HepG2 (cell line): ENCODE measurements around the gene SULT2A1. TPM values are rescaled to one million over a fixed set of nuclear protein-coding genes. Genes with fewer than 3 reads are reported as not detected.

Experiments
- FOXP1 ChIP-seq, 2 experiments: fragments of 450-650 bp in 1 of 2; IDR thresholded peaks; 2 replicates each; pipeline ENCODE4 v1.6.1; 2017 to 2018; ENCODE audit warnings: antibody characterized with exemption in 1 of 2
- MAZ ChIP-seq, 2 experiments: sonication (generic) in 1 of 2; formaldehyde crosslinking in 1 of 2; IDR thresholded peaks; 2 replicates each; pipeline versions ENCODE4 v1.5.0 to v1.6.1; 2012 to 2020; ENCODE audit warnings: low read depth in 2 of 2, mild to moderate bottlenecking in 2 of 2, borderline replicate concordance in 1 of 2, improper control_type of control experiment in 1 of 2, low read length in 1 of 2, missing genetic modification reagents in 1 of 2, moderate library complexity in 1 of 2
- MXI1 ChIP-seq: IDR thresholded peaks from 3 replicates; pipeline ENCODE4 v1.6.1; 2012; ENCODE audit warnings: low read depth, low read length, inconsistent platforms, borderline replicate concordance
- REPIN1 ChIP-seq: sonication (generic); formaldehyde crosslinking; IDR thresholded peaks from 2 replicates; pipeline ENCODE4 v1.8.0; 2022; ENCODE audit warnings: missing genetic modification reagents, low read depth, mild to moderate bottlenecking, borderline replicate concordance
- ZNF232 ChIP-seq: sonication (generic); formaldehyde crosslinking; IDR thresholded peaks from 2 replicates; pipeline ENCODE4 v1.4.0; 2020; ENCODE audit warnings: missing genetic modification reagents, borderline replicate concordance
- ZNF337 ChIP-seq: sonication (generic); formaldehyde crosslinking; IDR thresholded peaks from 2 replicates; pipeline ENCODE4 v1.5.1; 2020; ENCODE audit warnings: missing genetic modification reagents, low read depth, mild to moderate bottlenecking, borderline replicate concordance
- ZNF672 ChIP-seq: sonication (generic); formaldehyde crosslinking; IDR thresholded peaks from 2 replicates; pipeline ENCODE4 v1.8.1; 2022; ENCODE audit warnings: missing genetic modification reagents
- ZNF781 ChIP-seq: sonication (generic); formaldehyde crosslinking; IDR thresholded peaks from 2 replicates; pipeline ENCODE4 v1.5.1; 2020; ENCODE audit warnings: borderline replicate concordance, mild to moderate bottlenecking, missing genetic modification reagents; ENCODE audit errors: not compliant biosample characterization
- polyA plus RNA-seq, 8 experiments: library from polyadenylated mRNA; depleted of rRNA in 3 of 8; stranded (reverse) in 7 of 8; unstranded in 1 of 8; fragments of >200 nt; fragmentation: Illumina TruSeq in 4 of 8; extraction: Trizol in 4 of 8; gene quantifications; 2 replicates each; pipeline versions ENCODE4 v1.2.1 to v1.2.3, GENCODE V29; 2011 to 2016; ENCODE audit warnings: low read depth in 4 of 8, missing spikeins in 1 of 8, mixed read lengths in 1 of 8; ENCODE audit not compliant: insufficient read depth in 1 of 8
- total RNA-seq, 5 experiments: library from RNA; depleted of rRNA; stranded (reverse); fragments of >200 nt; fragmentation: Illumina TruSeq; extraction: Trizol; gene quantifications; 2 replicates each; pipeline ENCODE4 v1.2.3, GENCODE V29; 2016; ENCODE audit warnings: low read depth in 1 of 5
- TF ChIP-seq, protein P1 (sequence below): sonication (generic); formaldehyde crosslinking; IDR thresholded peaks from 2 replicates; pipeline ENCODE4 v1.4.0; 2020; ENCODE audit warnings: low read depth, missing genetic modification reagents
- TF ChIP-seq, protein P2 (sequence below): sonication (generic); formaldehyde crosslinking; IDR thresholded peaks from 2 replicates; pipeline ENCODE4 v1.8.1; 2022; ENCODE audit warnings: low read depth, mild to moderate bottlenecking, missing genetic modification reagents
- TF ChIP-seq, protein P3 (sequence below): sonication (generic); formaldehyde crosslinking; IDR thresholded peaks from 2 replicates; pipeline ENCODE4 v1.5.0; 2020; ENCODE audit warnings: mild to moderate bottlenecking, missing genetic modification reagents, moderate library complexity
- TF ChIP-seq, protein P4 (sequence below): sonication (generic); formaldehyde crosslinking; IDR thresholded peaks from 2 replicates; pipeline ENCODE4 v1.4.0; 2020; ENCODE audit warnings: missing genetic modification reagents
- TF ChIP-seq, protein P5 (sequence below): sonication (generic); formaldehyde crosslinking; IDR thresholded peaks from 2 replicates; pipeline ENCODE4 v1.5.1; 2020; ENCODE audit warnings: mild to moderate bottlenecking, missing genetic modification reagents, moderate library complexity

The SULT2A1 gene
- total and polyA plus RNA-seq, 2 of the 13 experiments (the other 11 are each of a cell fraction or from before 2014, with no cell fraction given), result 137 to 193 TPM

DNA sequence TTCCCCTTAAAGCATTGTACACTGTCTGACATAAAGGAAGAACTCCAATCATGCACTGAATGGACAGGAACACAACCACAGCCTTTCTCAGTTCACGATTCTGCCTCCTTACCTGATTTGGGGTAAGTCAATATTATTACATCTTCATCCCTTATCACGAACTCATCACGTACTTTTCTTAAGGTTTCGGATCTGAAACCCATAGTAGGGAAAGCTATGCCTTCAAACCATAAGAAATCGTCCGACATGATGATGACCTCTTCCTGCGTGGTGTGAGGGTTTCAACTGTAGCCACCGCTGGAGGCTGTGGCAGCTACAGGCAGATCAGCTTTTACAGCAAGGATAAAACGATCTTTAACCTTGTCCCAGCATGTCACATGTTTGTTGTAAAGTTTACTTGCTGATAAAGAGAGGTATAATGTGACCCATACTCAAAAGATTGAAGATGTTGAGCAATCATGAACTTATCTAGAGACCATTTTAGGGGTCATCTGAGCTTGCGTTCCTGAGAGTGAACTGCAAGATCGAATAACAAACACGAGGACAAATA lies at the start of gene SULT2A1 (continued):
- TF ChIP-seq, protein P1, sequence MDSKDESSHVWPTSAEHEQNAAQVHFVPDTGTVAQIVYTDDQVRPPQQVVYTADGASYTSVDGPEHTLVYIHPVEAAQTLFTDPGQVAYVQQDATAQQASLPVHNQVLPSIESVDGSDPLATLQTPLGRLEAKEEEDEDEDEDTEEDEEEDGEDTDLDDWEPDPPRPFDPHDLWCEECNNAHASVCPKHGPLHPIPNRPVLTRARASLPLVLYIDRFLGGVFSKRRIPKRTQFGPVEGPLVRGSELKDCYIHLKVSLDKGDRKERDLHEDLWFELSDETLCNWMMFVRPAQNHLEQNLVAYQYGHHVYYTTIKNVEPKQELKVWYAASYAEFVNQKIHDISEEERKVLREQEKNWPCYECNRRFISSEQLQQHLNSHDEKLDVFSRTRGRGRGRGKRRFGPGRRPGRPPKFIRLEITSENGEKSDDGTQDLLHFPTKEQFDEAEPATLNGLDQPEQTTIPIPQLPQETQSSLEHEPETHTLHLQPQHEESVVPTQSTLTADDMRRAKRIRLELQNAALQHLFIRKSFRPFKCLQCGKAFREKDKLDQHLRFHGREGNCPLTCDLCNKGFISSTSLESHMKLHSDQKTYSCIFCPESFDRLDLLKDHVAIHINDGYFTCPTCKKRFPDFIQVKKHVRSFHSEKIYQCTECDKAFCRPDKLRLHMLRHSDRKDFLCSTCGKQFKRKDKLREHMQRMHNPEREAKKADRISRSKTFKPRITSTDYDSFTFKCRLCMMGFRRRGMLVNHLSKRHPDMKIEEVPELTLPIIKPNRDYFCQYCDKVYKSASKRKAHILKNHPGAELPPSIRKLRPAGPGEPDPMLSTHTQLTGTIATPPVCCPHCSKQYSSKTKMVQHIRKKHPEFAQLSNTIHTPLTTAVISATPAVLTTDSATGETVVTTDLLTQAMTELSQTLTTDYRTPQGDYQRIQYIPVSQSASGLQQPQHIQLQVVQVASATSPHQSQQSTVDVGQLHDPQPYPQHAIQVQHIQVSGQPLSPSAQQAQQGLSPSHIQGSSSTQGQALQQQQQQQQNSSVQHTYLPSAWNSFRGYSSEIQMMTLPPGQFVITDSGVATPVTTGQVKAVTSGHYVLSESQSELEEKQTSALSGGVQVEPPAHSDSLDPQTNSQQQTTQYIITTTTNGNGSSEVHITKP, result peak; percentile 48; the same call in 1 of the 2 replicates
- peak; percentile 33; the same call in 1 of the 3 replicates for TF ChIP-seq MXI1
- no peak for TF ChIP-seq ZNF337
- TF ChIP-seq FOXP1 (IDR thresholded peaks at IDR 0.05), result no peak
- peak; percentile 91 for TF ChIP-seq FOXP1 (CRISPR knock-in tag; IDR thresholded peaks at IDR 0.05)
- no peak for TF ChIP-seq ZNF232 (CRISPR knock-in tag)
- TF ChIP-seq, protein P2, sequence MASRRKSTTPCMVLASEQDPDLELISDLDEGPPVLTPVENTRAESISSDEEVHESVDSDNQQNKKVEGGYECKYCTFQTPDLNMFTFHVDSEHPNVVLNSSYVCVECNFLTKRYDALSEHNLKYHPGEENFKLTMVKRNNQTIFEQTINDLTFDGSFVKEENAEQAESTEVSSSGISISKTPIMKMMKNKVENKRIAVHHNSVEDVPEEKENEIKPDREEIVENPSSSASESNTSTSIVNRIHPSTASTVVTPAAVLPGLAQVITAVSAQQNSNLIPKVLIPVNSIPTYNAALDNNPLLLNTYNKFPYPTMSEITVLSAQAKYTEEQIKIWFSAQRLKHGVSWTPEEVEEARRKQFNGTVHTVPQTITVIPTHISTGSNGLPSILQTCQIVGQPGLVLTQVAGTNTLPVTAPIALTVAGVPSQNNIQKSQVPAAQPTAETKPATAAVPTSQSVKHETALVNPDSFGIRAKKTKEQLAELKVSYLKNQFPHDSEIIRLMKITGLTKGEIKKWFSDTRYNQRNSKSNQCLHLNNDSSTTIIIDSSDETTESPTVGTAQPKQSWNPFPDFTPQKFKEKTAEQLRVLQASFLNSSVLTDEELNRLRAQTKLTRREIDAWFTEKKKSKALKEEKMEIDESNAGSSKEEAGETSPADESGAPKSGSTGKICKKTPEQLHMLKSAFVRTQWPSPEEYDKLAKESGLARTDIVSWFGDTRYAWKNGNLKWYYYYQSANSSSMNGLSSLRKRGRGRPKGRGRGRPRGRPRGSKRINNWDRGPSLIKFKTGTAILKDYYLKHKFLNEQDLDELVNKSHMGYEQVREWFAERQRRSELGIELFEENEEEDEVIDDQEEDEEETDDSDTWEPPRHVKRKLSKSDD, result no peak
- TF ChIP-seq, protein P3, sequence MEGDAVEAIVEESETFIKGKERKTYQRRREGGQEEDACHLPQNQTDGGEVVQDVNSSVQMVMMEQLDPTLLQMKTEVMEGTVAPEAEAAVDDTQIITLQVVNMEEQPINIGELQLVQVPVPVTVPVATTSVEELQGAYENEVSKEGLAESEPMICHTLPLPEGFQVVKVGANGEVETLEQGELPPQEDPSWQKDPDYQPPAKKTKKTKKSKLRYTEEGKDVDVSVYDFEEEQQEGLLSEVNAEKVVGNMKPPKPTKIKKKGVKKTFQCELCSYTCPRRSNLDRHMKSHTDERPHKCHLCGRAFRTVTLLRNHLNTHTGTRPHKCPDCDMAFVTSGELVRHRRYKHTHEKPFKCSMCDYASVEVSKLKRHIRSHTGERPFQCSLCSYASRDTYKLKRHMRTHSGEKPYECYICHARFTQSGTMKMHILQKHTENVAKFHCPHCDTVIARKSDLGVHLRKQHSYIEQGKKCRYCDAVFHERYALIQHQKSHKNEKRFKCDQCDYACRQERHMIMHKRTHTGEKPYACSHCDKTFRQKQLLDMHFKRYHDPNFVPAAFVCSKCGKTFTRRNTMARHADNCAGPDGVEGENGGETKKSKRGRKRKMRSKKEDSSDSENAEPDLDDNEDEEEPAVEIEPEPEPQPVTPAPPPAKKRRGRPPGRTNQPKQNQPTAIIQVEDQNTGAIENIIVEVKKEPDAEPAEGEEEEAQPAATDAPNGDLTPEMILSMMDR (CRISPR knock-in tag), result 0 out of 2 replicates have a peak, but pooled peaks have one; percentile 6
- TF ChIP-seq REPIN1 (CRISPR knock-in tag), result peak; percentile 97
- peak; percentile 45 for TF ChIP-seq ZNF781
- no peak for TF ChIP-seq MAZ (IDR thresholded peaks at IDR 0.05; ENCODE audit: borderline replicate concordance, low read depth, low read length)
- no peak for TF ChIP-seq MAZ (CRISPR knock-in tag; IDR thresholded peaks at IDR 0.05; ENCODE audit: low read depth)
- no peak for TF ChIP-seq ZNF672
- TF ChIP-seq, protein P4, sequence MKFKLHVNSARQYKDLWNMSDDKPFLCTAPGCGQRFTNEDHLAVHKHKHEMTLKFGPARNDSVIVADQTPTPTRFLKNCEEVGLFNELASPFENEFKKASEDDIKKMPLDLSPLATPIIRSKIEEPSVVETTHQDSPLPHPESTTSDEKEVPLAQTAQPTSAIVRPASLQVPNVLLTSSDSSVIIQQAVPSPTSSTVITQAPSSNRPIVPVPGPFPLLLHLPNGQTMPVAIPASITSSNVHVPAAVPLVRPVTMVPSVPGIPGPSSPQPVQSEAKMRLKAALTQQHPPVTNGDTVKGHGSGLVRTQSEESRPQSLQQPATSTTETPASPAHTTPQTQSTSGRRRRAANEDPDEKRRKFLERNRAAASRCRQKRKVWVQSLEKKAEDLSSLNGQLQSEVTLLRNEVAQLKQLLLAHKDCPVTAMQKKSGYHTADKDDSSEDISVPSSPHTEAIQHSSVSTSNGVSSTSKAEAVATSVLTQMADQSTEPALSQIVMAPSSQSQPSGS, result peak; percentile 81; the same call in 1 of the 2 replicates
- TF ChIP-seq, protein P5, sequence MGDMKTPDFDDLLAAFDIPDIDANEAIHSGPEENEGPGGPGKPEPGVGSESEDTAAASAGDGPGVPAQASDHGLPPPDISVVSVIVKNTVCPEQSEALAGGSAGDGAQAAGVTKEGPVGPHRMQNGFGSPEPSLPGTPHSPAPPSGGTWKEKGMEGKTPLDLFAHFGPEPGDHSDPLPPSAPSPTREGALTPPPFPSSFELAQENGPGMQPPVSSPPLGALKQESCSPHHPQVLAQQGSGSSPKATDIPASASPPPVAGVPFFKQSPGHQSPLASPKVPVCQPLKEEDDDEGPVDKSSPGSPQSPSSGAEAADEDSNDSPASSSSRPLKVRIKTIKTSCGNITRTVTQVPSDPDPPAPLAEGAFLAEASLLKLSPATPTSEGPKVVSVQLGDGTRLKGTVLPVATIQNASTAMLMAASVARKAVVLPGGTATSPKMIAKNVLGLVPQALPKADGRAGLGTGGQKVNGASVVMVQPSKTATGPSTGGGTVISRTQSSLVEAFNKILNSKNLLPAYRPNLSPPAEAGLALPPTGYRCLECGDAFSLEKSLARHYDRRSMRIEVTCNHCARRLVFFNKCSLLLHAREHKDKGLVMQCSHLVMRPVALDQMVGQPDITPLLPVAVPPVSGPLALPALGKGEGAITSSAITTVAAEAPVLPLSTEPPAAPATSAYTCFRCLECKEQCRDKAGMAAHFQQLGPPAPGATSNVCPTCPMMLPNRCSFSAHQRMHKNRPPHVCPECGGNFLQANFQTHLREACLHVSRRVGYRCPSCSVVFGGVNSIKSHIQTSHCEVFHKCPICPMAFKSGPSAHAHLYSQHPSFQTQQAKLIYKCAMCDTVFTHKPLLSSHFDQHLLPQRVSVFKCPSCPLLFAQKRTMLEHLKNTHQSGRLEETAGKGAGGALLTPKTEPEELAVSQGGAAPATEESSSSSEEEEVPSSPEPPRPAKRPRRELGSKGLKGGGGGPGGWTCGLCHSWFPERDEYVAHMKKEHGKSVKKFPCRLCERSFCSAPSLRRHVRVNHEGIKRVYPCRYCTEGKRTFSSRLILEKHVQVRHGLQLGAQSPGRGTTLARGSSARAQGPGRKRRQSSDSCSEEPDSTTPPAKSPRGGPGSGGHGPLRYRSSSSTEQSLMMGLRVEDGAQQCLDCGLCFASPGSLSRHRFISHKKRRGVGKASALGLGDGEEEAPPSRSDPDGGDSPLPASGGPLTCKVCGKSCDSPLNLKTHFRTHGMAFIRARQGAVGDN (CRISPR knock-in tag), result no peak
